ENCODE results near the gene RGCC.

RGCC gene

GRCh38 chr13:41514853-41515395 is 57.6 kb downstream of the RGCC start:
- TF ChIP-seq GATA2 (IDR thresholded peaks at IDR 0.05; ENCODE audit: low read depth, low read length) (no peak), GATA3 (IDR thresholded peaks at IDR 0.05; ENCODE audit: low read depth, low read length) (no peak)

GRCh38 chr13:41515491-41516139 is 58.3 kb downstream of the RGCC start:
- TF ChIP-seq GATA2 (IDR thresholded peaks at IDR 0.05; ENCODE audit: low read depth, low read length), result no peak
- no peak for TF ChIP-seq GATA3 (IDR thresholded peaks at IDR 0.05; ENCODE audit: low read depth, low read length)

GRCh38 chr13:41516166-41516565 is 58.8 kb downstream of the RGCC start:
- TF ChIP-seq GATA2 (IDR thresholded peaks at IDR 0.05; ENCODE audit: low read depth, low read length), result no peak
- TF ChIP-seq GATA3 (IDR thresholded peaks at IDR 0.05; ENCODE audit: low read depth, low read length), result no peak

GRCh38 chr13:41516760-41517159 is 59.4 kb downstream of the RGCC start:
- TF ChIP-seq GATA3 (IDR thresholded peaks at IDR 0.05; ENCODE audit: low read depth, low read length) (no peak), GATA2 (IDR thresholded peaks at IDR 0.05; ENCODE audit: low read depth, low read length) (no peak)

- TF ChIP-seq GATA3 (IDR thresholded peaks at IDR 0.05; ENCODE audit: low read depth, low read length) (no peak), GATA2 (IDR thresholded peaks at IDR 0.05; ENCODE audit: low read depth, low read length) (no peak)
Observed at GRCh38 chr13:41520016-41520659, 62.8 kb downstream of the RGCC start.

All from SH-SY5Y (cell line).